Measurements from ENCODE around the gene C7orf25.

DNA sequence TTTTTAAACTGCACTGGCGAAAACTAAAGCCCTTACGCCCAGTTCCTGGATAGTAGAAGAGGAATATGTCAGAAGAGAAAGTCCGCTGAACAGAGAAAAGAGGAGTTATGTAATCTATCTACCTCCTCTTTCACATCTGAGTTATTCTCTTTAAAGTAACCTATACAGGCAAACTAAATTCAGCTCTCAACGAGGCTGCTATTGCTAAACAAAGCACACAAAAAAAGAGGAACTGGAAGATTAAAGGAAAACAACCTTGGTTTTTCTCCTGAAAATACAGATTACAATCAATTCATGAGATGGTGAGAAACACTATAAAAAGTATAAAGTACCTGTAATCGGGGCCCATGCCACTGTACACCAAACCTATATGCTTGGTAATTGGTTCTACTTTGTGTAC lies 14.3 kb upstream of the C7orf25 start:
- no peak for TF ChIP-seq CTCF (conservative IDR thresholded peaks at IDR 0.05)
- TF ChIP-seq ZFX (IDR thresholded peaks at IDR 0.05): no peak
